NCI-H2196 treated with DMSO at 0.1 percent for 48 hours (cell line): Measurements from ENCODE around the gene KLK8.

Experiments used
- DNase-seq: peaks from one replicate; lab custom pipeline; 2025; ENCODE audit not compliant: unreplicated experiment; lab: John Stamatoyannopoulos, UW

Gene KLK8

GRCh38 chr19:51018745-51019543 is 17.5 kb upstream of the KLK8 start:
- no peak for DNase-seq

GRCh38 chr19:51016798-51017683 is 15.6 kb upstream of the KLK8 start:
- peak; percentile 65 for DNase-seq

- DNase-seq = no peak
Observed at GRCh38 chr19:51015691-51016267, 14.4 kb upstream of the KLK8 start.

GRCh38 chr19:51014242-51014641 is 12.8 kb upstream of the KLK8 start:
- DNase-seq = no peak

GRCh38 chr19:51012661-51013190 is 11.3 kb upstream of the KLK8 start:
- DNase-seq = no peak

- no peak for DNase-seq
Observed at GRCh38 chr19:51010066-51010795, 8.8 kb upstream of the KLK8 start.

- DNase-seq = no peak
Observed at GRCh38 chr19:51009061-51009891, 7.9 kb upstream of the KLK8 start.

- no peak for DNase-seq
Observed at GRCh38 chr19:51007488-51007887, 6.1 kb upstream of the KLK8 start.

GRCh38 chr19:51006406-51006805 is 5.0 kb upstream of the KLK8 start:
- no peak for DNase-seq

GRCh38 chr19:51005248-51005647 is 3.8 kb upstream of the KLK8 start:
- DNase-seq = no peak

GRCh38 chr19:51003316-51003715 is 1.9 kb upstream of the KLK8 start:
- no peak for DNase-seq

GRCh38 chr19:51002542-51003311 is 1.3 kb upstream of the KLK8 start:
- DNase-seq = no peak

GRCh38 chr19:51002089-51002532 is 707 bp upstream of the KLK8 start:
- no peak for DNase-seq

- DNase-seq = no peak
Observed at GRCh38 chr19:51000981-51001380, 423 bp downstream of the KLK8 start.

- no peak for DNase-seq
Observed at GRCh38 chr19:51000426-51000825, 978 bp downstream of the KLK8 start.

- no peak for DNase-seq
Observed at GRCh38 chr19:50998686-50999085, 2.7 kb downstream of the KLK8 start.

GRCh38 chr19:50998061-50998460 is 3.3 kb downstream of the KLK8 start:
- DNase-seq = no peak

- no peak for DNase-seq
Observed at GRCh38 chr19:50994129-50994528, 7.3 kb downstream of the KLK8 start.

- no peak for DNase-seq
Observed at GRCh38 chr19:50992666-50993035, 8.8 kb downstream of the KLK8 start.
